H1 (cell line): Measurements from ENCODE around the gene RASGRP3. TPM values are rescaled to one million over a fixed set of nuclear protein-coding genes. Genes with fewer than 3 reads are reported as not detected.
A peak's percentile ranks its signal among the peaks of the same experiment; 100 is the strongest.

Source experiments
- CTCF ChIA-PET: fragments of 300-600 bp; sonication (Branson Sonifier 250); formaldehyde crosslinking; loops from one replicate; lab custom pipeline; 2021; ENCODE audit not compliant: partially characterized antibody; lab: Charles Lee
- POLR2A ChIA-PET: fragments of 300-600 bp; sonication (Branson Sonifier 250); formaldehyde crosslinking; loops from one replicate; lab custom pipeline; 2021; ENCODE audit warnings: inconsistent platforms; ENCODE audit not compliant: partially characterized antibody; lab: Charles Lee
- DNase-seq, 2 experiments: peaks; one replicate each; pipeline versions ENCODE4 v3.0.0 to v3.0.0-alpha.2; 2010 to 2022; ENCODE audit warnings: low spot score in 2 of 2, low read depth in 1 of 2, mixed read lengths in 1 of 2
- FAIRE-seq: peaks from 2 replicates; lab custom pipeline; 2011; peaks lifted over from hg19 to GRCh38; lab: Jason Lieb, UNC
- H2AFZ ChIP-seq: 2 replicates; pipeline ENCODE4 v1.8.1; 2012; ENCODE audit warnings: low read length, inconsistent platforms
- H2AK5ac ChIP-seq: 2 replicates; pipeline ENCODE4 v1.6.1; 2013; ENCODE audit warnings: low read depth, low read length
- H2BK120ac ChIP-seq: replicated peaks from 2 replicates; pipeline ENCODE3; 2013; ENCODE audit warnings: low read depth, low read length, inconsistent platforms
- H2BK12ac ChIP-seq: 2 replicates; pipeline ENCODE4 v1.6.1; 2013; ENCODE audit warnings: low read depth, low read length
- H2BK15ac ChIP-seq: 2 replicates; pipeline ENCODE4 v1.6.1; 2013; ENCODE audit warnings: low read length
- H2BK20ac ChIP-seq: 2 replicates; pipeline ENCODE4 v1.6.1; 2013; ENCODE audit warnings: low read length
- H2BK5ac ChIP-seq: 2 replicates; pipeline ENCODE4 v1.6.1; 2013; ENCODE audit warnings: low read depth, low read length
- H3K14ac ChIP-seq: 2 replicates; pipeline ENCODE4 v1.6.1; 2013; ENCODE audit warnings: inconsistent platforms; ENCODE audit not compliant: insufficient read length
- H3K18ac ChIP-seq: 2 replicates; pipeline ENCODE4 v1.6.1; 2013; ENCODE audit warnings: low read length; ENCODE audit errors: extremely low read depth
- H3K23ac ChIP-seq: 2 replicates; pipeline ENCODE4 v1.6.1; 2013; ENCODE audit warnings: inconsistent platforms; ENCODE audit not compliant: insufficient read length
- H3K23me2 ChIP-seq: 2 replicates; pipeline ENCODE4 v1.6.1; 2013; ENCODE audit warnings: low read depth, low read length
- H3K27ac ChIP-seq: 2 replicates; pipeline ENCODE4 v1.6.1; 2011; ENCODE audit warnings: low read depth, low read length, inconsistent platforms
- H3K27me3 ChIP-seq, 4 experiments: replicated peaks in 1 of 4; 1 replicate in 1 of 4; 2 replicates in 3 of 4; pipeline versions ENCODE4 v1.6.1 to v1.8.1; 2011 to 2013; ENCODE audit warnings: low read length in 3 of 4, mild to moderate bottlenecking in 3 of 4, inconsistent platforms in 2 of 4, mixed read lengths in 2 of 4, moderate library complexity in 1 of 4; ENCODE audit not compliant: control insufficient read depth in 3 of 4, insufficient read depth in 3 of 4; ENCODE audit errors: extremely low read depth in 1 of 4
- H3K36me3 ChIP-seq, 4 experiments: 2 replicates each; pipeline versions ENCODE4 v1.6.1 to v1.8.1; 2011 to 2013; ENCODE audit warnings: mild to moderate bottlenecking in 4 of 4, low read length in 3 of 4, moderate library complexity in 2 of 4, control low read depth in 1 of 4, inconsistent platforms in 1 of 4; ENCODE audit not compliant: insufficient read depth in 4 of 4, control insufficient read depth in 2 of 4
- H3K4ac ChIP-seq: replicated peaks from 2 replicates; pipeline ENCODE3; 2013; ENCODE audit warnings: low read length, low read depth, mixed read lengths, inconsistent platforms; ENCODE audit not compliant: insufficient read length
- H3K4me1 ChIP-seq, 4 experiments: replicated peaks in 1 of 4; 1 replicate in 1 of 4; 2 replicates in 3 of 4; pipeline versions ENCODE4 v1.6.1 to v1.8.1; 2011 to 2013; ENCODE audit warnings: low read length in 3 of 4, inconsistent platforms in 2 of 4, mixed read lengths in 1 of 4; ENCODE audit not compliant: insufficient read depth in 4 of 4, control insufficient read depth in 3 of 4
- H3K4me2 ChIP-seq, 2 experiments: 2 replicates each; pipeline versions ENCODE4 v1.6.1 to v1.8.1; 2011 to 2013; ENCODE audit warnings: low read depth in 2 of 2, low read length in 2 of 2, control low read depth in 1 of 2, inconsistent platforms in 1 of 2, mild to moderate bottlenecking in 1 of 2; ENCODE audit not compliant: insufficient read depth in 1 of 2
- H3K4me3 ChIP-seq, 4 experiments: fragments of 200-600, 300-600 bp in 1 of 4; sonication (generic), shearing (Covaris generic), sonication (Bioruptor Twin) in 1 of 4; 2 replicates each; pipeline versions ENCODE4 v1.5.1 to v1.8.1; 2011 to 2016; ENCODE audit warnings: low read length in 4 of 4, low read depth in 3 of 4, control low read depth in 2 of 4, inconsistent platforms in 2 of 4, mild to moderate bottlenecking in 2 of 4, mixed read lengths in 1 of 4, moderate library complexity in 1 of 4; ENCODE audit not compliant: insufficient read depth in 2 of 4; ENCODE audit errors: extremely low read depth in 1 of 4
- H3K56ac ChIP-seq: replicated peaks from 2 replicates; pipeline ENCODE3; 2013; ENCODE audit warnings: low read depth, mild to moderate bottlenecking, mixed read lengths, low read length, inconsistent platforms; ENCODE audit not compliant: insufficient read length
- H3K79me1 ChIP-seq: 2 replicates; pipeline ENCODE4 v1.6.1; 2013; ENCODE audit warnings: low read depth, low read length, control low read depth
- H3K79me2 ChIP-seq, 2 experiments: 2 replicates each; pipeline versions ENCODE4 v1.6.1 to v1.8.1; 2012 to 2013; ENCODE audit warnings: low read length in 2 of 2, mild to moderate bottlenecking in 2 of 2, inconsistent platforms in 1 of 2; ENCODE audit not compliant: insufficient read depth in 2 of 2, control insufficient read depth in 1 of 2
- H3K9ac ChIP-seq, 4 experiments: replicated peaks in 1 of 4; 1 replicate in 1 of 4; 2 replicates in 3 of 4; pipeline versions ENCODE4 v1.6.1 to v1.8.1; 2011 to 2013; ENCODE audit warnings: low read depth in 3 of 4, low read length in 3 of 4, control low read depth in 2 of 4, mild to moderate bottlenecking in 2 of 4, moderate library complexity in 2 of 4, inconsistent platforms in 1 of 4; ENCODE audit errors: extremely low read depth in 1 of 4
- H3K9me3 ChIP-seq, 2 experiments: 2 replicates each; pipeline versions ENCODE4 v1.6.1 to v1.8.1; 2012 to 2013; ENCODE audit warnings: mild to moderate bottlenecking in 2 of 2, moderate library complexity in 2 of 2, control low read depth in 1 of 2, inconsistent platforms in 1 of 2, low read depth in 1 of 2, low read length in 1 of 2, mixed read lengths in 1 of 2; ENCODE audit not compliant: insufficient read depth in 2 of 2
- H4K20me1 ChIP-seq, 2 experiments: replicated peaks in 1 of 2; 2 replicates each; pipeline versions ENCODE3 to v1.8.1; 2011 to 2013; ENCODE audit warnings: inconsistent platforms in 2 of 2, low read length in 2 of 2, mild to moderate bottlenecking in 1 of 2; ENCODE audit not compliant: insufficient read depth in 2 of 2, control insufficient read depth in 1 of 2
- H4K5ac ChIP-seq: 2 replicates; pipeline ENCODE4 v1.6.1; 2013; ENCODE audit warnings: low read length, low read depth, mixed read lengths, inconsistent platforms; ENCODE audit not compliant: insufficient read length
- H4K8ac ChIP-seq: 2 replicates; pipeline ENCODE4 v1.8.0; 2013; ENCODE audit warnings: mild to moderate bottlenecking, moderate library complexity, low read length, inconsistent platforms; ENCODE audit not compliant: insufficient read depth; ENCODE audit errors: extremely low read depth
- H4K91ac ChIP-seq: replicated peaks from 2 replicates; pipeline ENCODE3; 2013; ENCODE audit warnings: low read length, mixed read lengths, inconsistent platforms; ENCODE audit not compliant: insufficient read length
- RAD21 ChIP-seq, 2 experiments: IDR thresholded peaks in 1 of 2; conservative IDR thresholded peaks in 1 of 2; 2 replicates each; pipeline ENCODE4 v1.6.1; 2011; ENCODE audit warnings: low read depth in 2 of 2, low read length in 2 of 2, improper control_type of control experiment in 1 of 2, inconsistent platforms in 1 of 2, mild to moderate bottlenecking in 1 of 2, moderate library complexity in 1 of 2
- WGBS, 2 experiments: shearing (Covaris generic) in 1 of 2; methylation state at CpG; one replicate each; pipeline versions ENCODE4 v1.1.6 to v1.1.7; 2013 to 2015; ENCODE audit warnings: low lambda C conversion rate in 2 of 2, mixed read lengths in 2 of 2, inconsistent platforms in 1 of 2, low coverage in 1 of 2, missing lambda C conversion rate in 1 of 2; ENCODE audit not compliant: insufficient replicate concordance in 2 of 2, insufficient coverage in 1 of 2, insufficient read length in 1 of 2; ENCODE audit errors: extremely low coverage in 1 of 2, missing lambda C conversion rate in 1 of 2; 5-methylcytosine and 5-hydroxymethylcytosine counted together
- long read RNA-seq, 2 experiments: library from RNA in 1 of 2; library from capped mRNA in 1 of 2; stranded (forward); transcript quantifications; one replicate each; pipeline ENCODE4 v2.0.0, GENCODE V29; 2021; ENCODE audit warnings: inconsistent platforms in 1 of 2
- polyA minus RNA-seq, 3 experiments: library from RNA; depleted of rRNA, polyadenylated mRNA; stranded (reverse); fragments of >200 nt; gene quantifications; 1 replicate in 2 of 3; 2 replicates in 1 of 3; pipeline ENCODE4 v1.2.3, GENCODE V29; 2011
- polyA plus RNA-seq, 7 experiments: library from polyadenylated mRNA; depleted of rRNA in 3 of 7; stranded (reverse) in 5 of 7; unstranded in 2 of 7; fragments of >200 nt in 5 of 7; fragments of 200-250 nt in 2 of 7; gene quantifications; 1 replicate in 5 of 7; 2 replicates in 1 of 7; 4 replicates in 1 of 7; pipeline versions ENCODE4 v1.2.1 to v1.2.3, GENCODE V29; 2011 to 2013; ENCODE audit warnings: missing spikeins in 2 of 7, mixed read lengths in 2 of 7
- total RNA-seq: library from RNA; stranded (reverse); fragmentation: NEBNext Ultra II Directional; extraction: Animal tissue kit (Norgen Biotek cat#: 25700); gene quantifications from 2 replicates; pipeline ENCODE4 v1.2.1, GENCODE V29; 2021
- TF ChIP-seq, protein P1 (sequence below): IDR thresholded peaks from 2 replicates; pipeline ENCODE4 v1.6.1; 2011; ENCODE audit warnings: low read depth, mild to moderate bottlenecking, low read length; ENCODE audit not compliant: insufficient read depth
- TF ChIP-seq, protein P2 (sequence below): IDR thresholded peaks from 2 replicates; pipeline ENCODE4 v1.6.1; 2012; ENCODE audit warnings: inconsistent platforms

RASGRP3 gene, protein sequence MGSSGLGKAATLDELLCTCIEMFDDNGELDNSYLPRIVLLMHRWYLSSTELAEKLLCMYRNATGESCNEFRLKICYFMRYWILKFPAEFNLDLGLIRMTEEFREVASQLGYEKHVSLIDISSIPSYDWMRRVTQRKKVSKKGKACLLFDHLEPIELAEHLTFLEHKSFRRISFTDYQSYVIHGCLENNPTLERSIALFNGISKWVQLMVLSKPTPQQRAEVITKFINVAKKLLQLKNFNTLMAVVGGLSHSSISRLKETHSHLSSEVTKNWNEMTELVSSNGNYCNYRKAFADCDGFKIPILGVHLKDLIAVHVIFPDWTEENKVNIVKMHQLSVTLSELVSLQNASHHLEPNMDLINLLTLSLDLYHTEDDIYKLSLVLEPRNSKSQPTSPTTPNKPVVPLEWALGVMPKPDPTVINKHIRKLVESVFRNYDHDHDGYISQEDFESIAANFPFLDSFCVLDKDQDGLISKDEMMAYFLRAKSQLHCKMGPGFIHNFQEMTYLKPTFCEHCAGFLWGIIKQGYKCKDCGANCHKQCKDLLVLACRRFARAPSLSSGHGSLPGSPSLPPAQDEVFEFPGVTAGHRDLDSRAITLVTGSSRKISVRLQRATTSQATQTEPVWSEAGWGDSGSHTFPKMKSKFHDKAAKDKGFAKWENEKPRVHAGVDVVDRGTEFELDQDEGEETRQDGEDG
- total RNA-seq (not detected in 2 replicates), polyA plus RNA-seq (2011; rRNA removed) (0.06 TPM in 2 replicates), polyA minus RNA-seq (2011; rRNA and poly(A)+ RNA removed) (0.05 and 0.35 TPM in 2 replicates)
- 0.14 TPM for polyA plus RNA-seq (2011; cell fraction: cytosol; rRNA removed)
- 0.09 TPM for polyA plus RNA-seq (2011; cell fraction: nucleus; rRNA removed)
- 0.06 to 0.47 TPM (median 0.23 TPM) in 4 replicates for polyA plus RNA-seq (2012, experiment 1 of 2)
- not detected for polyA plus RNA-seq (2012, experiment 2 of 2)
- 0.26 TPM for polyA plus RNA-seq (2013, experiment 1 of 2)
- polyA plus RNA-seq (2013, experiment 2 of 2): 0.18 TPM
- 0.22 TPM for polyA minus RNA-seq (2011; cell fraction: cytosol; rRNA and poly(A)+ RNA removed)
- 0.90 TPM for polyA minus RNA-seq (2011; cell fraction: nucleus; rRNA and poly(A)+ RNA removed)
- long read RNA-seq, experiment 1: 0 reads
- long read RNA-seq, experiment 2: 0 reads

DNA sequence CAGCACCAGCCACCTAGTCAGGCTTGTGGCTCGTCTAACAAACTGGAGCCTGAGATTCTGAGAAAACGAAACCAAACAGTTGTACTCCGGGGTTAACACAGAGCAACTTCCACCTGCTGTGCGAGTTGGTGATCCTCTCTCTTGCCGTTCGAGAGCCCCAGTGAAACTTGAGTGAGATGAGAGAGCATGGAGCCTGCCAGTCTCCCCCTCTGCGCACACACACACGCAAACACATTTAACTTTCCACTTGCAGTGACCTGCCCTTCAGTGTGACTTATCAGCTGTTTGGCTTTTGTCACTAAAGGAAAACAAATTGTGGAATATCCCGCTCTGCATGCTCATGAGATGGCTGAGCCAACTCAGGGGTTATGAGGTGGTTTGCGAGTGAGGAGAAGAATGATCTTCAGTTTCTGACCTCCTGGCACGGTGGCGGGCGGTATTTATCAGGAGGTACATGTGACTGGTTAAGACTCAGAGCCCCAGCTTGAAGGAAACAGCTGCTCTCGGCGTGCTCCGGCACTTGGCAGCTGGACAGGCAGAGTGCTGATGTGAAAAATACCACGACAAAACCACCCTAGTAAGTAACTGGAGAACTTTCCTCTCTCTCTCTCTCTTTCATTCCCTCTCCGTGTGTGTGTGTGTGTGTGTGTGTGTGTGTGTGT lies at the start of gene RASGRP3:
Gene RASGRP3, plus strand, starts transcription at position 519 of the 662 bp plus-strand sequence. CDS start 38,488 bp downstream, outside the sequence.
- peak in 1 of 2 experiments; percentile 56 for DNase-seq
- 70% methylated on average over 18 of the region's 18 CpGs; no CpG with 5 or more reads in 1 of the 2 experiments for WGBS, 2 experiments
- H3K4ac ChIP-seq: no peak within 1 kb of the TSS
- H3K36me3 ChIP-seq: no peaks in the 10 kb centered on the region
- no peak within 1 kb of the TSS for H3K56ac ChIP-seq
- H2AK5ac ChIP-seq: no peak within 1 kb of the TSS
- no peak within 1 kb of the TSS for H4K5ac ChIP-seq
- peak within 1 kb of the TSS; percentile 99 for H2AFZ ChIP-seq
- no peaks in the 10 kb centered on the region for H4K20me1 ChIP-seq
- H3K23me2 ChIP-seq: no peaks in the 10 kb centered on the region; the same call in 1 of the 2 replicates
- H4K91ac ChIP-seq: no peak within 1 kb of the TSS
- peaks cover 0 to 8% (median 6%) of the 10 kb centered on the region in 4 experiments; a peak in 5 of 7 replicates for H3K4me1 ChIP-seq
- H3K9ac ChIP-seq: no peak within 1 kb of the TSS
- no peak within 1 kb of the TSS for H2BK12ac ChIP-seq
- no peak within 1 kb of the TSS for H4K8ac ChIP-seq
- H3K23ac ChIP-seq: no peak within 1 kb of the TSS
- no peaks in the 10 kb centered on the region for H3K79me1 ChIP-seq
- no peak within 1 kb of the TSS for H2BK5ac ChIP-seq
- peaks cover 0 to 7% of the 10 kb centered on the region in 2 experiments; a peak in 3 of 4 replicates for H3K9me3 ChIP-seq
- CTCF ChIA-PET: interaction anchor here (0.7 to 2.7 kb wide), 24 partner anchors 8 to 1355 kb away, joined by 3 to 11 read pairs (median 4); no protein-coding TSS in a partner anchor
- POLR2A ChIA-PET: interaction anchor here (0.9 kb wide), 1 partner anchor 9 kb away, joined by 3 read pairs; no protein-coding TSS in a partner anchor
- H3K4me2 ChIP-seq: peak within 1 kb of the TSS; percentile 25 to 62
- H3K4me3 ChIP-seq: peak within 1 kb of the TSS in 3 of 4 experiments; percentile 11 to 48 (median 38); a peak in 6 of 8 replicates
- no peak within 1 kb of the TSS for H2BK15ac ChIP-seq
- no peak within 1 kb of the TSS for H2BK120ac ChIP-seq
- no peaks in the 10 kb centered on the region for H3K79me2 ChIP-seq
- peak within 1 kb of the TSS; percentile 3; the same call in 1 of the 2 replicates for H3K18ac ChIP-seq
- TF ChIP-seq, protein P1, sequence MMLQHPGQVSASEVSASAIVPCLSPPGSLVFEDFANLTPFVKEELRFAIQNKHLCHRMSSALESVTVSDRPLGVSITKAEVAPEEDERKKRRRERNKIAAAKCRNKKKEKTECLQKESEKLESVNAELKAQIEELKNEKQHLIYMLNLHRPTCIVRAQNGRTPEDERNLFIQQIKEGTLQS: no peak
- no peak for TF ChIP-seq RAD21 (IDR thresholded peaks at IDR 0.05 in 1 of 2, conservative IDR thresholded peaks at IDR 0.05 in 1 of 2; ENCODE audit: low read depth in 2 of 2, low read length in 2 of 2)
- TF ChIP-seq, protein P2, sequence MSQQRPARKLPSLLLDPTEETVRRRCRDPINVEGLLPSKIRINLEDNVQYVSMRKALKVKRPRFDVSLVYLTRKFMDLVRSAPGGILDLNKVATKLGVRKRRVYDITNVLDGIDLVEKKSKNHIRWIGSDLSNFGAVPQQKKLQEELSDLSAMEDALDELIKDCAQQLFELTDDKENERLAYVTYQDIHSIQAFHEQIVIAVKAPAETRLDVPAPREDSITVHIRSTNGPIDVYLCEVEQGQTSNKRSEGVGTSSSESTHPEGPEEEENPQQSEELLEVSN: 0 out of 2 replicates have a peak, but pooled peaks have one; percentile 13
- peak within 1 kb of the TSS; percentile 16; the same call in 1 of the 2 replicates for H2BK20ac ChIP-seq
- no peak within 1 kb of the TSS for H3K27ac ChIP-seq
- no peaks in the 10 kb centered on the region; a peak in 1 of 7 replicates for H3K27me3 ChIP-seq
- FAIRE-seq: no peak
- H3K14ac ChIP-seq: no peak within 1 kb of the TSS
